ENCODE measurements around the gene CDK14. TPM values are rescaled to one million over a fixed set of nuclear protein-coding genes. Genes with fewer than 3 reads are reported as not detected.

CDK14 gene
- total and polyA plus RNA-seq, 2 donors (not counting 1 experiment from before 2014, with no cell fraction given): 42.1 to 167 TPM

GRCh38 chr7:90957883-90958282, 361.8 kb downstream of the CDK14 start:
- POLR2A ChIA-PET: no interaction called here
- ATAC-seq (ENCODE audit: low read depth): no peak
- no peak overlapping the region for H2AFZ ChIP-seq (ENCODE audit: insufficient read depth, low read depth, low read length, poor library complexity, severe bottlenecking)
- CTCF ChIA-PET: no interaction called here
- H3K27ac ChIP-seq (ENCODE audit: low read length in 2 of 2): no peak overlapping the region
- peaks cover 6 to 18% of the 10 kb centered on the region in 2 experiments for H3K36me3 ChIP-seq (replicated peaks in 1 of 2; ENCODE audit: control extremely low read depth in 1 of 2, control insufficient read depth in 1 of 2, extremely low read depth in 1 of 2, insufficient read depth in 2 of 2, low read length in 1 of 2)
- H3K79me2 ChIP-seq (ENCODE audit: control insufficient read depth, insufficient read depth, low read length): no peaks in the 10 kb centered on the region
- H3K4me3 Mint-ChIP-seq: no peak overlapping the region
- intact Hi-C loops (cut with micrococcal nuclease): no loop called here
- H3K4me1 ChIP-seq (ENCODE audit: control insufficient read depth in 2 of 2, insufficient read depth in 2 of 2, low read length in 2 of 2): no peaks in the 10 kb centered on the region
- H3K27me3 Mint-ChIP-seq: no peaks in the 10 kb centered on the region
- no peak overlapping the region for H3K27ac Mint-ChIP-seq
- H3K9ac ChIP-seq (ENCODE audit: low read length): no peak overlapping the region
- DNase-seq: no peak
- H3K9me3 Mint-ChIP-seq (ENCODE audit: insufficient read depth): no peaks in the 10 kb centered on the region
- no peak overlapping the region for H3K4me2 ChIP-seq (replicated peaks; ENCODE audit: low read depth, low read length, poor library complexity, severe bottlenecking)
- TF ChIP-seq CTCF (IDR thresholded peaks at IDR 0.05) (no peak), EZH2 (IDR thresholded peaks at IDR 0.05; ENCODE audit: borderline replicate concordance, insufficient read depth, low read depth, low read length, poor library complexity, severe bottlenecking) (no peak)
- WGBS (ENCODE audit: insufficient coverage): 79% methylated on average over 2 of the region's 5 CpGs
- no peaks in the 10 kb centered on the region for H4K20me1 ChIP-seq (ENCODE audit: control insufficient read depth, insufficient read depth, low read length, poor library complexity, severe bottlenecking)
- no peaks in the 10 kb centered on the region for H3K27me3 ChIP-seq (replicated peaks in 1 of 4; ENCODE audit: control extremely low read depth in 1 of 4, control insufficient read depth in 3 of 4, insufficient read depth in 4 of 4, low read length in 3 of 4)
- H3K9me3 ChIP-seq (ENCODE audit: control extremely low read depth in 1 of 3, control insufficient read depth in 2 of 3, insufficient read depth in 1 of 3, low read length in 2 of 3): no peaks in the 10 kb centered on the region
- no peak overlapping the region for H3K4me3 ChIP-seq (ENCODE audit: control extremely low read depth in 1 of 5, extremely low read depth in 1 of 5, insufficient read depth in 1 of 5, low read depth in 2 of 5, low read length in 4 of 5)
- no peaks in the 10 kb centered on the region for H3K4me1 Mint-ChIP-seq

- Histone ChIP-seq H3K9me3 (ENCODE audit: control extremely low read depth in 1 of 3, control insufficient read depth in 2 of 3, insufficient read depth in 1 of 3, low read length in 2 of 3) (no peaks in the 10 kb centered on the region), H3K4me3 (ENCODE audit: control extremely low read depth in 1 of 5, extremely low read depth in 1 of 5, insufficient read depth in 1 of 5, low read depth in 2 of 5, low read length in 4 of 5) (no peak overlapping the region), H3K27me3 (replicated peaks in 1 of 4; ENCODE audit: control extremely low read depth in 1 of 4, control insufficient read depth in 3 of 4, insufficient read depth in 4 of 4, low read length in 3 of 4) (no peaks in the 10 kb centered on the region), H3K4me2 (replicated peaks; ENCODE audit: low read depth, low read length, poor library complexity, severe bottlenecking) (no peak overlapping the region), H3K9ac (ENCODE audit: low read length) (no peak overlapping the region), H3K36me3 (replicated peaks in 1 of 2; ENCODE audit: control extremely low read depth in 1 of 2, control insufficient read depth in 1 of 2, extremely low read depth in 1 of 2, insufficient read depth in 2 of 2, low read length in 1 of 2) (peaks cover 6 to 18% of the 10 kb centered on the region in 2 experiments), H3K27ac (ENCODE audit: low read length in 2 of 2) (no peak overlapping the region), H4K20me1 (ENCODE audit: control insufficient read depth, insufficient read depth, low read length, poor library complexity, severe bottlenecking) (no peaks in the 10 kb centered on the region), H2AFZ (ENCODE audit: insufficient read depth, low read depth, low read length, poor library complexity, severe bottlenecking) (no peak overlapping the region), H3K4me1 (ENCODE audit: control insufficient read depth in 2 of 2, insufficient read depth in 2 of 2, low read length in 2 of 2) (no peaks in the 10 kb centered on the region), H3K79me2 (ENCODE audit: control insufficient read depth, insufficient read depth, low read length) (no peaks in the 10 kb centered on the region)
- 97% methylated on average over 2 of the region's 2 CpGs for WGBS (ENCODE audit: insufficient coverage)
- intact Hi-C loops (cut with micrococcal nuclease): no loop called here
- no peaks in the 10 kb centered on the region for H3K9me3 Mint-ChIP-seq (ENCODE audit: insufficient read depth)
- ATAC-seq (ENCODE audit: low read depth) (no peak), DNase-seq (no peak)
- TF ChIP-seq EZH2 (IDR thresholded peaks at IDR 0.05; ENCODE audit: borderline replicate concordance, insufficient read depth, low read depth, low read length, poor library complexity, severe bottlenecking) (no peak), CTCF (IDR thresholded peaks at IDR 0.05) (no peak)
- no peaks in the 10 kb centered on the region for H3K4me1 Mint-ChIP-seq
- ChIA-PET CTCF (interaction anchor here (1.1 kb wide), 1 partner anchor 250 kb away, joined by 3 read pairs; no protein-coding TSS in a partner anchor), POLR2A (no interaction called here)
- no peak overlapping the region for H3K4me3 Mint-ChIP-seq
- no peak overlapping the region for H3K27ac Mint-ChIP-seq
- no peaks in the 10 kb centered on the region for H3K27me3 Mint-ChIP-seq
Measured at GRCh38 chr7:90958647-90959046, 362.5 kb downstream of the CDK14 start.
